Breast epithelium (tissue), 4 donors: ENCODE measurements around the gene AOAH. TPM values are rescaled to one million over a fixed set of nuclear protein-coding genes. Genes with fewer than 3 reads are reported as not detected.

ENCODE experiments used
- DNase-seq, 2 donors: peaks; one replicate each; pipeline ENCODE4 v3.0.0-alpha.2; 2019; ENCODE audit warnings: low spot score in 2 of 2
- H3K27ac ChIP-seq, 2 donors: fragments of 200-600 bp; sonication (generic) in 1 of 2; one replicate each; pipeline ENCODE4 v1.5.1; 2016 to 2019; ENCODE audit warnings: mild to moderate bottlenecking in 1 of 2
- H3K27me3 ChIP-seq, 2 donors: fragments of 200-600 bp; sonication (generic) in 1 of 2; one replicate each; pipeline versions ENCODE4 v1.5.1 to v1.6.0; 2017 to 2019; ENCODE audit warnings: control low read depth in 1 of 2, mild to moderate bottlenecking in 1 of 2
- H3K36me3 ChIP-seq: fragments of 200-600 bp; one replicate; pipeline ENCODE4 v1.5.1; 2019
- H3K4me1 ChIP-seq, 2 donors: fragments of 200-600 bp; sonication (generic); one replicate each; pipeline ENCODE4 v1.5.1; 2016 to 2019; ENCODE audit warnings: control low read depth in 1 of 2
- H3K4me3 ChIP-seq, 3 donors: fragments of 200-600 bp; sonication (generic); 1 replicate in 2 of 3; 2 replicates in 1 of 3; pipeline ENCODE4 v1.5.1; 2016 to 2019; ENCODE audit warnings: mild to moderate bottlenecking in 3 of 3, moderate library complexity in 2 of 3
- H3K9me3 ChIP-seq, 2 donors: fragments of 200-600 bp; sonication (generic) in 1 of 2; one replicate each; pipeline ENCODE4 v1.5.1; 2016 to 2019; ENCODE audit warnings: control low read depth in 1 of 2
- POLR2A ChIP-seq: fragments of 450-650 bp; IDR thresholded peaks from one replicate; pipeline ENCODE4 v1.6.1; 2016; ENCODE audit warnings: antibody characterized with exemption, mild to moderate bottlenecking, moderate library complexity
- POLR2AphosphoS5 ChIP-seq, 3 donors: sonication (generic); formaldehyde crosslinking; IDR thresholded peaks; one replicate each; pipeline ENCODE4 v1.6.1; 2017; ENCODE audit warnings: antibody characterized with exemption in 3 of 3
- intact Hi-C: fragments of 100-400 bp; cut with DNase I; formaldehyde crosslinking; loops from one replicate; pipeline ENCODE4 v1.15.1; 2023; ENCODE audit warnings: low total_unique reads
- total RNA-seq, 3 donors: library from RNA; depleted of rRNA; stranded (reverse); fragments of >200 nt; gene quantifications; one replicate each; pipeline ENCODE4 v1.1.0, GENCODE V29; 2016
- TF ChIP-seq, protein P1 (sequence below), 3 donors: fragments of 450-650 bp; IDR thresholded peaks; one replicate each; pipeline ENCODE4 v1.5.1; 2016 to 2017; ENCODE audit warnings: antibody characterized with exemption in 3 of 3, mild to moderate bottlenecking in 3 of 3, moderate library complexity in 3 of 3

Gene AOAH
- total RNA-seq, 3 donors from 2014 or later, result 4.6 to 13.3 (median 10.8) TPM

DNA sequence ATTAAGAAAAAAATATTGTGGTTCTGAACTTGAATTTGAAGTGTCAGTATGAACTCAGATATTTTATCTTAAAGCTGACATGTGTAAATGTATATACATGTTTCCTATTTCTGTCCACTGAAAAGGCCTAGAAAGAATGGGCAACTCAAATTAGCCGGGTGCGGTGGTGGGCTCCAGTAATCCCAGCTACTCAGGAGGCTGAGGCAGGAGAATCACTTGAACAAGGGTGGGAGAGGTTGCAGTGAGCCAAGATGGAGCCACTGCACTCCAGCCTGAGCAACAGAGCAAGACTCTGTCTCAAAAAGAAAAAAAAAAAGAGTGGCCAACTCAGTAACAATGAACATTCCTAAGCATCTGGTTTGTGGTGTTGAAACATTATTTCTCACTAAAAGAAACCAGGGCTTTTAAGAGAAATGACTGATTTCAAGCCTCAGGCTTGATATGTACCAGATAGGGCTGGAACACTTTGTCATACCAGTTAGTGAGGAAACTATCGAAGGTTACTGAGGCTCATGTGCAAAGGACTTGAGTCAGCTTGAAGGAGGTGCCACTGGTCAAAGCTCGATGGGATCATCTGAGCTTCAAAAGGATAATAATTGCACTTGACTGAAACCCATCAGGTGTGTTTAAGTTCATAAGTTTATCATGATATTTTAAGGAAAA is 40.5 kb downstream of the AOAH start:
- Histone ChIP-seq H3K27ac (no peak overlapping the region), H3K27me3 (no peaks in the 10 kb centered on the region), H3K4me1 (no peaks in the 10 kb centered on the region), H3K36me3 (no peaks in the 10 kb centered on the region), H3K9me3 (no peaks in the 10 kb centered on the region), H3K4me3 (no peak overlapping the region)
- TF ChIP-seq, protein P1, sequence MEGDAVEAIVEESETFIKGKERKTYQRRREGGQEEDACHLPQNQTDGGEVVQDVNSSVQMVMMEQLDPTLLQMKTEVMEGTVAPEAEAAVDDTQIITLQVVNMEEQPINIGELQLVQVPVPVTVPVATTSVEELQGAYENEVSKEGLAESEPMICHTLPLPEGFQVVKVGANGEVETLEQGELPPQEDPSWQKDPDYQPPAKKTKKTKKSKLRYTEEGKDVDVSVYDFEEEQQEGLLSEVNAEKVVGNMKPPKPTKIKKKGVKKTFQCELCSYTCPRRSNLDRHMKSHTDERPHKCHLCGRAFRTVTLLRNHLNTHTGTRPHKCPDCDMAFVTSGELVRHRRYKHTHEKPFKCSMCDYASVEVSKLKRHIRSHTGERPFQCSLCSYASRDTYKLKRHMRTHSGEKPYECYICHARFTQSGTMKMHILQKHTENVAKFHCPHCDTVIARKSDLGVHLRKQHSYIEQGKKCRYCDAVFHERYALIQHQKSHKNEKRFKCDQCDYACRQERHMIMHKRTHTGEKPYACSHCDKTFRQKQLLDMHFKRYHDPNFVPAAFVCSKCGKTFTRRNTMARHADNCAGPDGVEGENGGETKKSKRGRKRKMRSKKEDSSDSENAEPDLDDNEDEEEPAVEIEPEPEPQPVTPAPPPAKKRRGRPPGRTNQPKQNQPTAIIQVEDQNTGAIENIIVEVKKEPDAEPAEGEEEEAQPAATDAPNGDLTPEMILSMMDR (IDR thresholded peaks at IDR 0.05), result no peak
- no peak for TF ChIP-seq POLR2A
- intact Hi-C loops, result no loop called here
- no peak for DNase-seq

DNA sequence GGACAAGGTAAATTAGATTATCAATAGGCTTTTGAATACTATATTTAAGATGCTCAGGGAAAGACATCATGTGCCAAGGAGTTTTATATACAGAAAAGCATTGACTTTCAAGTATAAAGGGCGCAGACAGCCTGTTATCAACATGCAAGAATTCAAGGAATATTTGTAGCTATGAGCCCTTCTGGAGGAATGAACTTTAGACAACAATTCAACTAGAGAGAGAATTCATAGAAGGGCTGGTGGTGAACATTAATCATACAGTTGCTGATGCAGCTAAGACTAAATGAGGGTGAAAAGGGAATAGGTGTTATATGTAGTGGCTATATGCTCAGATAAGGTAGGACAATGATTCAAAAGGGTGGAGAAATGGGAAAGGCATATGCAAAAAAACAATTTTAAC is 41.2 kb downstream of the AOAH start:
- TF ChIP-seq POLR2A (no peak), POLR2AphosphoS5 (IDR thresholded peaks at IDR 0.05) (no peak)
- TF ChIP-seq, protein P1 (IDR thresholded peaks at IDR 0.05), result no peak
- Histone ChIP-seq H3K9me3 (no peaks in the 10 kb centered on the region), H3K36me3 (no peaks in the 10 kb centered on the region), H3K4me3 (no peak overlapping the region), H3K27ac (no peak overlapping the region), H3K27me3 (no peaks in the 10 kb centered on the region), H3K4me1 (no peaks in the 10 kb centered on the region)
- intact Hi-C loops, result no loop called here
- no peak for DNase-seq

DNA sequence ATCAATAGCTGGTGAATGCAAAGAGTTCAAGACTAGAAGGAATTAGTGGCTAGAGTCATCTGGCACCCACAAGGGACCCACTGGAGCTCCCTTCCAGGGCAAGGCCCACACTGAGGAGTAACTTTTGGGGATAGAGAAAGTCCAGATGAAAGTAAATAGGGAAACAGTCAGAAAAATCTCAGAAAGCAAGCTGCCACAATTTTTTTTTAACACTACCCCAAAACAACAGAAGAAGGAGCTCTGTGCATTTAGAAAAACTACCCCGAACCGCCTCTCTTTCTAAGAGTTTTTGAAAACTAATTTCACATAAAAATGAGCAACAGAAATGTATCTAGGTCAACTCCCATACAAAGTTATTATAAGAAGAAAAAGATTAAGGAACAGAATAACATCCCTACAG is 42.2 kb downstream of the AOAH start:
- DNase-seq, result no peak

DNA sequence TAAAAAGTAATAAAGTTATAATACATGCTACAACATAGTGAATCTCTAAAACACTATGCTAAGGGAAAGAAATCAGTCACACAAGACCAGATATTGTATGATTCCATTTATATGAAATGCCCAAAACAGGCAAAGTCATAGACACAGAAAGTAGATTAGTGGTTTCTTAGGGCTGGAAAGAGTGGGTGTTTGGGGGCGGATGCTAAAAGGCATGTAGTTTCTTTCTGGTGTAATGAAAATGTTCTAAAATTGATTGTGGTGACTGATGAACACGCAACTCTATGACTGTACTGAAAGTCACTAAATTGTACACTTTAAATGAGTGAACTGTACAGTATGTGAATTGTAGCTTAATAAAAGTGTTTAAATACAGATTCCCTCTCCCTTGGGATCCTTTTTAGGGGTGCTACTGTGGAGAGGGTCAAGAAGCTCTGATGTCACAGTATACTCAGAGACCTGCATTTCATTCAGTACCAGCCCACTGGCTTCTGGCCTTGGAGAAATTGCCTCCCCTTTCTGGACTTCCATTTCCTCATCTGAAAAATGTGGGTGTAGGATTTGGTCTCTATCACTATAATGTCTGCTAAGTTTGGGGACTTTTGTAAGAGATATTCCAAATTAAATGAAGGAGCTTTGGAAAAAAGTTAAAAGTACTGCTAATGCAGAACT is 46.4 kb downstream of the AOAH start:
- H3K4me1 ChIP-seq, result no peaks in the 10 kb centered on the region
- H3K27me3 ChIP-seq, result no peaks in the 10 kb centered on the region
- TF ChIP-seq, protein P1 (IDR thresholded peaks at IDR 0.05), result no peak
- TF ChIP-seq POLR2AphosphoS5 (IDR thresholded peaks at IDR 0.05), result no peak
- TF ChIP-seq POLR2A, result no peak
- intact Hi-C loops, result no loop called here
- no peak overlapping the region for H3K4me3 ChIP-seq
- no peaks in the 10 kb centered on the region for H3K36me3 ChIP-seq
- H3K9me3 ChIP-seq, result no peaks in the 10 kb centered on the region
- no peak overlapping the region for H3K27ac ChIP-seq
- DNase-seq, result no peak

More for the DNA sequence above, 42.2 kb downstream of the AOAH start:
- Histone ChIP-seq H3K36me3 (no peaks in the 10 kb centered on the region), H3K9me3 (no peaks in the 10 kb centered on the region), H3K27ac (no peak overlapping the region), H3K4me1 (no peaks in the 10 kb centered on the region), H3K4me3 (no peak overlapping the region), H3K27me3 (no peaks in the 10 kb centered on the region)
- intact Hi-C loops, result no loop called here
- TF ChIP-seq POLR2A (no peak), POLR2AphosphoS5 (IDR thresholded peaks at IDR 0.05) (no peak)
- TF ChIP-seq, protein P1 (IDR thresholded peaks at IDR 0.05), result no peak

DNA sequence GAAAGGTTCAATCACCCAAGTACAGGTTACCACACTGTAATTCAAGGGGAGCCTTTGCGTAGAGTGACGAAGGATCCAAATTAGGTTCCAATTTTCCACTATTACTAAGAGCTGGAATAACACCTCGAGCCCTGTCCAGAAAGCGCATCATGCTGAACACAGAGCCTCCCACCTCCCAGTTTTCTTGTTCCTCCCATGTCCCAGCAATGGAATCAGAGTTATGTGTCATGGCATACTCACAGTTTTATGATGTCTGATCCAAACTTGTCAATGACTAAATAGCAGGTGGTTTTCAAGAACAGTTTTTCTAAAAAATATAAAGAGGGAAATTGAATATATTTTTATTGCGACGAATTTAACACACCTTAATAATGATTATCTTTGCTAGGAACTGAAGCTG is 50.6 kb downstream of the AOAH start:
- no peaks in the 10 kb centered on the region for H3K4me1 ChIP-seq
- H3K4me3 ChIP-seq, result no peak overlapping the region
- no peak for DNase-seq
- no peaks in the 10 kb centered on the region for H3K27me3 ChIP-seq
- TF ChIP-seq, protein P1 (IDR thresholded peaks at IDR 0.05), result no peak
- TF ChIP-seq POLR2A (no peak), POLR2AphosphoS5 (IDR thresholded peaks at IDR 0.05) (no peak)
- H3K36me3 ChIP-seq, result no peaks in the 10 kb centered on the region
- intact Hi-C loops, result no loop called here
- no peak overlapping the region for H3K27ac ChIP-seq
- H3K9me3 ChIP-seq, result no peaks in the 10 kb centered on the region
